Activated CD8-positive, alpha-beta memory T cell treated with anti-CD3 and anti-CD28 coated beads, Interleukin-2, amount 50 U/mL, for 1 hour (primary cell): ENCODE data around the gene PSME1.
"Not testable (repeated sequence)": the region's sequence is repeated elsewhere in the genome, so short reads cannot be mapped to it uniquely, and the experiment has no call there.

Experiments used
- DNase-seq: peaks from one replicate; pipeline ENCODE4 v3.0.0-alpha.2; 2020; ENCODE audit errors: extremely low read depth

PSME1 gene

GRCh38 chr14:24105609-24106239 is 30.3 kb upstream of the PSME1 start:
- not testable (repeated sequence) for DNase-seq

DNA sequence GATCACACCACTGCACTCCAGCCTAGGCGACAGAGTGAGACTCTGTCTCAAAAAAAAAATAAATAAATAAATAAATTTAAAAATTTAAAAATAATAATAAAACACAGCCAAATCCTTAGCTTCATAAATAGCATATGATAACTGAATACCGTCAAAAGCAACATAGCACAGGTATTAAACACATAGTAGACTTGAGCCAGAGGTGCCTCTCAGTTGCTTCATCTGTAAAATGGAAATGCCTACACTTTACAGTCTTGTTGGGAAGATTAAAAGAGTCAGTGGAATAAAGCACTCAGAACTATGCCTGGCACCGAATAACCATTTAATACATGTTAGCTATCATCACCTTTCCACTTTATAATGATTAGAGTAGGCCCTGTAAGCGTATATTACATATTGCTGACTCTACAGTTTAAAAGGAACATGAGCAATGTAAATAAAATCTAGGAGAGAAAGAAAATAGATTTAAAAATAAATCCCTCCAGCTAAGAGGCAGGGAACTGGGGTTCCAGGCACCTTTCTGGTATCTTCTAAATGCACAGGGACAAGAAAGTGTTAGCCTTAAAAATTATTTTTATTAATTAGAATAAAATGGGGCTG is 29.2 kb upstream of the PSME1 start:
- DNase-seq, result no peak

- DNase-seq, result no peak
Observed at GRCh38 chr14:24108336-24108874, 27.6 kb upstream of the PSME1 start.

- DNase-seq, result no peak
Observed at GRCh38 chr14:24110060-24110459, 25.9 kb upstream of the PSME1 start.

GRCh38 chr14:24110523-24110922 is 25.5 kb upstream of the PSME1 start:
- no peak for DNase-seq

- DNase-seq, result no peak
Observed at GRCh38 chr14:24113379-24113800, 22.6 kb upstream of the PSME1 start.

GRCh38 chr14:24113801-24114531 is 22.0 kb upstream of the PSME1 start:
- peak; percentile 53 for DNase-seq

DNA sequence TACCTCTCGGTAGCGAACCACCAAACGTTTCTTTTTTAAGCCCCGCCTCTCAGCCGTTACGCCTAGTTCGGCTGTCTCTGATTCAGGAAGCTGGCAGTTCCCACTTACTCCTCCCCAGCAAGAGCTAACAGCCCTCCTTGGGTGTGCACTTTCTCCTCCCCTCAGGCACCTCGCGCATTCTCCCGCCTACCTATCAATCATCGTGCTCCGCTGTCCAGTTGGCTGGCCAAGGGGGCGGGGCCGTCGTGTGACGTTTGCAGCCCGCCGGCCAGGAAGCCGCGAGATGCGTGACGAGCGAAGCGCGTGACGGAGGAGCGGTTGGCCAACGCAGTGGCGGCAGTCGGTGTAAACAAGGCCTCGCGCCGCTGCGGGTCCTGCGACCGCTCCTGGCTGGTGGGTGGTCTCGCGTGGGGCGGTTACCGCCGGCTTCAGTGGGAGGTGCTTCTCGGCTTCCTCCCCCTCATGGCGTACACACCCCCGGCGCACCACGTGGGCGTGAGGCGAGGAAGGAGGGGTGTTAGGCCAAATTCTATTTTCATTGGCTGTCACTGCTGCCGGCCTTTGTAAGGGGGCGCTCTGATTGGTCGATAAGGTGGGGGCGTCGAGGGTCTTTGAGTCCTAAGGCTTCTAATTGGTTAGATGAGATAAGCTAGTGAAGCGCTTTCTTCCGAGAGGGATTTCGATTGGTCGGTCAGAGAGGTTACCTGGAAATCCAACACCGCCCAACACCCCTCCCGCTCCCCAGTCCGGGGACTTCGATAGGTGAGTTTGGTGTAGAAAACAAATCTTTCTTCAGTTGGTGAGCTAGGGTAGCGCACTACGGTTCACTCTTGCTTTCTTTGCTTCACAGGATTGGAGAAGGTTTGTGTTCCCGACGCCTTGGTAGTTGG is 21.2 kb upstream of the PSME1 start, which contains the start of the genes DCAF11 and NRL:
TSS of gene DCAF11 (plus strand) at position 246 of the 890 bp plus-strand sequence. CDS start 818 bp downstream, outside the sequence.
TSS of gene NRL (minus strand) at position 418 of the 890 bp plus-strand sequence. CDS start 32,101 bp downstream, outside the sequence.
- DNase-seq, result peak; percentile 99

DNA sequence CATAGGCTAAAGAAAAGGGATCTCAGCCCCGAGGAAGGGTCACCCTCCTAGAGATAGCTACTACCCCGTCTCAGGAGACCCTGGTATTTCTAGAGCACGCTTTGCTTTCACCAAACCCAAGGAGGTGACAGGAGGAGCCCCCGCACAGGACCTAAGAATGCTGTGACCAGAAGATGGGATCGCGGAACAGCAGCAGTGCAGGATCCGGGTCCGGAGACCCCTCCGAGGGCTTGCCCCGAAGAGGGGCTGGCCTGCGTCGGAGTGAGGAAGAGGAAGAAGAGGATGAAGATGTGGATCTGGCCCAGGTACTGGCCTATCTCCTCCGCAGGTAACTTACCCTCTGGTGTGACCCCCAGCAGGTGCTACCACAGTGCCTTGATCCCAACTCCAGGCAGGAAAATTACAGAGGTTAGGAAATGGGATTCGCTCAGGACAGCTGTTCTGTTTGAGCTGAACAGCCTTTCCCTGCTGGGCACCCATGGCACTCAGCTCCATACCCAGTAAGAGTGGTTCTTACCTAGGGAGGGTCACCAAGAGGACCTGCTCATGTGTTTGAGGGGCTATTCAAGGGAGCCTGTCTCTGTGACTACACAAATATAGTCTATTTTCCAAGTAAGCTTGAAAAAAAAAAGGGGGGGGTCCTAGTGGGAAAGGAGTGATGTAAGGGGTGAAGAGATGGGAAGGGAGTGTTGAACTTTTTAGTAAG is 20.4 kb upstream of the PSME1 start:
- DNase-seq, result no peak

GRCh38 chr14:24116128-24116814 is 19.7 kb upstream of the PSME1 start:
- no peak for DNase-seq

DNA sequence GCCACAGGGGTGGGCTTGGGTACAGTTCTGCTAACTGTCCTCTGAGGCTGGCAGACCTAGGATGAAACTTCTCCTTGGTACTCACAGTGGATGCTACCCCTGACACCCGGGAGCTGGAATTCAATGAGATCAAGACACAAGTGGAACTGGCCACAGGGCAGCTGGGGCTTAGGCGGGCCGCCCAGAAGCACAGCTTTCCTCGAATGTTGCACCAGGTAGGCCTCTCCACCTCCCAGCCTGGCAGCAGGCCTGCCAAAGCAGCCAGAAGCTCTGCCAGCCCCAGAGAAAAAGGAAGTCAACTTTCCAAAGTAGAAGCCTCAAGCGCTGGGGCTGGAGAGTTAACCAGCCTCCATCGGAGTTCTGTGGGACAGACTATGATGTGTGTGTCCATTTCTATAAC is 18.8 kb upstream of the PSME1 start:
- no peak for DNase-seq

- DNase-seq, result no peak
Observed at GRCh38 chr14:24119691-24120090, 16.3 kb upstream of the PSME1 start.

DNA sequence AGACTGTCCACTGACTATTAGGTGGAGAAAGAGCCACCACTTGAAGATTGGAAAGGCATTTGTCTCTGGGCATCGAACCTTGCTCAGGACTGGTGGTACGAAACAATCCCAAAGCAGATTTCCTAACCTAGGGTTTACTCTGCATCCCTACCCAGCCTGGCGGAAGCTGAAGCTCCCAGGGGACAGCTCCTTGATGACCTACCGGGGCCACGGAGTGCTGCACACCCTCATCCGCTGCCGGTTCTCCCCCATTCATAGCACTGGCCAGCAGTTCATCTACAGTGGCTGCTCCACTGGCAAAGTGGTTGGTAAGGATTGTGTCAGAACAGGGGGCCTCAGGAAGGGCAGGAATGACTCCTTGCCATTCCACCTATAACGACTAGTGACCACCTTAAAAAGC is 14.8 kb upstream of the PSME1 start:
- no peak for DNase-seq

DNA sequence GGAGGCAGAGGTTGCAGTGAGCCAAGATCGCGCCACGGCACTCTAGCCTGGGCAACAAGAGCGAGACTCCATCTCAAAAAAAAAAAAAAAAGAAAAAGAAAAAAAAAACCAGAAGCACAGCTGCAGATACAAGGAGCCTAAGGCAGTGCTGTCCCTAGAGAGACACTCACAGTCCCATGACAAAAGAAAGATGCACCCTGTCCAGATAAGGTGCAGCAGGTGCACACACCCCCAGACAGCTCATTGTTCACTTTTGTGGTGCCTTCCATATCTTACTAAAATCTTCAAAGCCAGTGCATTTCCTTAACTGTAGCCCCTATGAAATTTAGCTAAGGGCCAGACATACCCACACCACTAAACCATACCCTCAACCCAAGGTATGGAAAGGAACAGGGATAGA is 13.6 kb upstream of the PSME1 start:
- DNase-seq, result no peak

DNA sequence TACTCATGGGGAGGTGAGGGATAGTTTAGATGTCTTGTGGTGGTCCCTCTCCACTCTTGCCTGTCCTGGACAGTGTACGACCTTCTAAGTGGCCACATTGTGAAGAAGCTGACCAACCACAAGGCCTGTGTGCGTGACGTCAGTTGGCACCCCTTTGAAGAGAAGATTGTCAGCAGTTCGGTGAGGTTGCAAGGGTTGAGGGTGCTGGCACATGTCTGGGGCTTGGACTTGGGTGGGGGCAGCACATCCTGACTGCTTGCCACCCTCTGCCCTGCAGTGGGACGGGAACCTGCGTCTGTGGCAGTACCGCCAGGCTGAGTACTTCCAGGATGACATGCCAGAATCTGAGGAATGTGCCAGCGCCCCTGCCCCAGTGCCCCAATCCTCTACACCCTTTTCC is 13.1 kb upstream of the PSME1 start:
- DNase-seq, result no peak

- no peak for DNase-seq
Observed at GRCh38 chr14:24123424-24124417, 12.3 kb upstream of the PSME1 start.

- no peak for DNase-seq
Observed at GRCh38 chr14:24126939-24127338, 9.1 kb upstream of the PSME1 start.

DNA sequence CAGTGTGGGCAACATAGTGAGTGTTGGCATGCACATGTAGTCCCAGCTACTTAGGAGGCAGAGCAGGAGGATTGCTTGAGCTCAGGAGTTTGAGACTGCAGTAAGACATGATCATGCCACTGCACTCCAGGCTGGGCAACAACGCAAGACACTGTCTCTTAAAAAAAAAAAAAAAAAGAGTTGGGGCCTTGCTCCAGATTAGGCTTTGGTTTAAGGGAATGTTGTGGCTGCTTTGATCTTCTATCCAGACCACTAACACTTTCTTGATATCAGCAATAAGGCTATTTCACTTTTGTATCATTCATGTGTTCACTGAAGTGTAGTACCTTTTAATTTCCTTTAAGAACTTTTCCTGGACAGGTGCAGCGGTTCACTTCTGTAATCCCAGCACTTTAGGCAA is 8.3 kb upstream of the PSME1 start:
- no peak for DNase-seq

DNA sequence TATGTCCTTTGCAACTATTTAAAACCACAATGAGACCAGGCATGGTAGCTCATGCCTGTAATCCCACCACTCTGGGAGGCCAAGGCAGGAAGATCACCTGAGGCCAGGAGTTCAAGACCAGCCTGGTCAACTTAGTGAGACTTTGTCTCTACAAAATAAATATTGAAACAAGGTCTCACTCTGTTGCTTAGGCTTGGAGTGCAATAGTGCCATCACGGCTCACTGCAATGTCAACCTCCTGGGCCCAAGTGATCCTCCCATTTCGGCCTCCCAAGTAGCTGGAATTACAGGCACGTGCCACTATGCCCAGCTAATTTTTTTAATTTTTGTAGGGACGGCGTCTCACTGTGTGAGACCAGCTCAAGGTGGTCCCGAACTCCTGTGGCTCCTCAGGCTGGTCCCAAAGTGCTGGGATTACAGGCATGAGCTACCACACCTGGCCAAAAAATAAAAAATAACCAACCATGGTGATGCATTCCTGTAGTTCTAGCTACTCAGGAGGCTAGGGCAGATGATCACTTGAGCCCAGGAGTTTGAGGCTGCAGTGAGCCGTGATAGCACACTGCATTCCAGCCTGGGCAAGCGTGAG is 6.5 kb upstream of the PSME1 start:
- no peak for DNase-seq
